Right forelimb (tissue), 1 donor: ENCODE measurements around the gene TMEM235.

Experiments
- DNase-seq: peaks from one replicate; pipeline ENCODE4 v3.0.0-alpha.2; 2018

TMEM235 gene

GRCh38 chr17:78230996-78231935 lies at the start of gene TMEM235:
TMEM235 (plus strand) TSS chr17:78231631; CDS start chr17:78232024, 393 bp downstream.
- no peak for DNase-seq

- no peak for DNase-seq
These were observed 48.9 kb upstream of the TMEM235 start for GRCh38 chr17:78182504-78182903.

GRCh38 chr17:78183916-78184315 lies 47.5 kb upstream of the TMEM235 start:
- DNase-seq, result no peak

GRCh38 chr17:78184351-78184750 lies 47.1 kb upstream of the TMEM235 start:
- no peak for DNase-seq

GRCh38 chr17:78184868-78185267 lies 46.6 kb upstream of the TMEM235 start:
- DNase-seq, result no peak

- DNase-seq, result peak; percentile 63
These were observed 45.3 kb upstream of the TMEM235 start for GRCh38 chr17:78185981-78186691.

- DNase-seq, result peak; percentile 100
These were observed 44.5 kb upstream of the TMEM235 start, which contains the start of the genes AFMID and TK1 for GRCh38 chr17:78186692-78187595. AFMID (plus strand) TSS chr17:78187362; CDS start chr17:78187371, 9 bp downstream. TK1 (minus strand) TSS chr17:78187052; CDS start chr17:78186994, 58 bp downstream.

- no peak for DNase-seq
These were observed 34.7 kb upstream of the TMEM235 start for GRCh38 chr17:78196716-78197115.

- no peak for DNase-seq
These were observed 34.1 kb upstream of the TMEM235 start for GRCh38 chr17:78197147-78197832.

GRCh38 chr17:78200451-78200850 lies 31.0 kb upstream of the TMEM235 start:
- DNase-seq, result no peak

GRCh38 chr17:78202666-78203065 lies 28.8 kb upstream of the TMEM235 start:
- no peak for DNase-seq

- DNase-seq, result no peak
These were observed 26.9 kb upstream of the TMEM235 start for GRCh38 chr17:78204387-78205123.

- no peak for DNase-seq
These were observed 26.2 kb upstream of the TMEM235 start for GRCh38 chr17:78205124-78205775.

- DNase-seq, result no peak
These were observed 25.1 kb upstream of the TMEM235 start for GRCh38 chr17:78206298-78206697.

- DNase-seq, result no peak
These were observed 22.9 kb upstream of the TMEM235 start for GRCh38 chr17:78208486-78208885.

- DNase-seq, result no peak
These were observed 21.3 kb upstream of the TMEM235 start for GRCh38 chr17:78210111-78210510.

GRCh38 chr17:78211032-78211431 lies 20.4 kb upstream of the TMEM235 start:
- DNase-seq, result no peak

- DNase-seq, result peak; percentile 90
These were observed 17.3 kb upstream of the TMEM235 start, which contains the start of gene BIRC5 for GRCh38 chr17:78214016-78214705. BIRC5 (plus strand) TSS chr17:78214253; CDS start chr17:78214317, 64 bp downstream.

GRCh38 chr17:78214706-78215061 lies 16.7 kb upstream of the TMEM235 start:
- DNase-seq, result no peak
